Measurements from ENCODE around the gene CD40LG.

CD40LG gene
- total RNA-seq: 12.3 to 13.7 reads per million in 2 donors

- no peak for DNase-seq
Measured at GRCh38 chrX:136647677-136648360, at the start of gene CD40LG. Gene CD40LG (plus strand): TSS chrX:136648158. CDS start chrX:136648249, 91 bp downstream.

GRCh38 chrX:136598631-136599030 is 49.3 kb upstream of the CD40LG start:
- no peak for DNase-seq

GRCh38 chrX:136600059-136600458 is 47.9 kb upstream of the CD40LG start:
- no peak for DNase-seq

GRCh38 chrX:136607236-136607635 is 40.7 kb upstream of the CD40LG start:
- DNase-seq: no peak

- DNase-seq: no peak
Measured at GRCh38 chrX:136608295-136608933, 39.5 kb upstream of the CD40LG start.

GRCh38 chrX:136616987-136617685 is 30.8 kb upstream of the CD40LG start:
- DNase-seq: no peak

GRCh38 chrX:136619899-136620505 is 28.0 kb upstream of the CD40LG start:
- no peak for DNase-seq

- DNase-seq: no peak
Measured at GRCh38 chrX:136620780-136621179, 27.2 kb upstream of the CD40LG start.

GRCh38 chrX:136622568-136622967 is 25.4 kb upstream of the CD40LG start:
- DNase-seq: no peak

- DNase-seq: no peak
Measured at GRCh38 chrX:136623396-136623795, 24.6 kb upstream of the CD40LG start.

GRCh38 chrX:136625246-136625645 is 22.7 kb upstream of the CD40LG start:
- no peak for DNase-seq

GRCh38 chrX:136626237-136626636 is 21.7 kb upstream of the CD40LG start:
- DNase-seq: no peak

GRCh38 chrX:136626891-136627290 is 21.1 kb upstream of the CD40LG start:
- no peak for DNase-seq

- DNase-seq: no peak
Measured at GRCh38 chrX:136627409-136627808, 20.5 kb upstream of the CD40LG start.

- no peak for DNase-seq
Measured at GRCh38 chrX:136629084-136629750, 18.7 kb upstream of the CD40LG start.

- DNase-seq: no peak
Measured at GRCh38 chrX:136630881-136631280, 17.1 kb upstream of the CD40LG start.

GRCh38 chrX:136635235-136635634 is 12.7 kb upstream of the CD40LG start:
- DNase-seq: no peak

- no peak for DNase-seq
Measured at GRCh38 chrX:136636121-136636520, 11.8 kb upstream of the CD40LG start.

GRCh38 chrX:136639506-136640176 is 8.3 kb upstream of the CD40LG start:
- no peak for DNase-seq

- DNase-seq: no peak
Measured at GRCh38 chrX:136643243-136643642, 4.7 kb upstream of the CD40LG start.

GRCh38 chrX:136646602-136647239 is 1.2 kb upstream of the CD40LG start:
- no peak for DNase-seq

GRCh38 chrX:136650811-136651210 is 2.9 kb downstream of the CD40LG start:
- no peak for DNase-seq

Data from activated gamma-delta T cell (primary cell).